PC-9 (cell line): Measurements from ENCODE around the gene XRCC5.

Experiments
- CTCF ChIP-seq: fragments of 200-600 bp; sonication (generic); conservative IDR thresholded peaks from 2 replicates; pipeline ENCODE4 v1.6.1; 2017; ENCODE audit warnings: mixed run types, antibody characterized with exemption, mild to moderate bottlenecking, moderate library complexity
- EZH2 ChIP-seq: fragments of 200-600 bp; sonication (generic); IDR thresholded peaks from 2 replicates; pipeline ENCODE4 v1.8.0; 2017; ENCODE audit warnings: antibody characterized with exemption, low read depth

DNA sequence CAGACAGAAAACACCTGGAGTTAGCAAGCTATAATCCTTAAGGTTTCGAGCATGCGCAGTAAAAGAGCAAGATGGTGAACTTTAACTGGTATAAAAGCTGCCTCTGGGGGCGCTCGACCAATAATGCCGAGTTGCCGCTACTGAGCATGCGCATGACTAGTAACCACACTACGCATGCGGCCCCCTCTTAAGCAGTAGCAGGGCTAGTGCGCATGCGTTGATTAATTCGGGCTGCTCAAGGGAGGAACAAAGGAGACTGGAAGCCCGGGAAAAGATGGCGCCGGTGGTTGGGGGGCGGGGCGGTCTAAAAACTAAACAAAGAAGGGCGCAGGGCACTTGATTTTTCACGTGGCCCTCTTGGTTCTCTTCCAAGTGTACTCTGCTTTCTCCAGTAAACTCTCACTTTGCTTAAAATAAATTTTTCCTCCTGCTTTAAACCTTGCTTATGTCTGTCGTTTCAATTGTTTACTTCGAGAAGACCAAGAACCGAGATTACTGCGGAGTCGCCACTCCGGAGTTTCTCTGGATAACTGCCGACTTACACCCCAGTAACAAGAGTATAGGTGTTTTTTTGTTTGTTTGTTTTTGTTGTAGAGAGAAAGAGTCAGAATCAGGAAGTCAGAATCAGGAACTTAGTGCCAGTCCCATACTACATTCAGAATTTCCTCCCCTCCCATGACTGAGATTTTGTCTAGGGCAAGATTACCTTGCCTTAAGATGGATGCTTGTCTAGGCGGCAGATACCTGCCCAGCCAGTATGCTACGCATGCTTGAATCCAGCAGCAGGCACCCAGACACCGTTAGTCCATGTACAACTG is 5.8 kb downstream of the XRCC5 start:
- peak; percentile 99 for TF ChIP-seq CTCF
- no peak for TF ChIP-seq EZH2
